Measurements from ENCODE around the gene PITPNB.

- TF ChIP-seq EZH2 (IDR thresholded peaks at IDR 0.05; ENCODE audit: borderline replicate concordance, low read depth, low read length, severe bottlenecking) (no peak), CTCF (IDR thresholded peaks at IDR 0.05; ENCODE audit: borderline replicate concordance, extremely low read depth, low read length, poor library complexity, severe bottlenecking) (no peak)
Measured at GRCh38 chr22:27867085-27867952, 51.7 kb downstream of the PITPNB start.

Data from DND-41 (cell line).